GM12878 (cell line): ENCODE measurements around the gene CALHM2. TPM values are rescaled to one million over a fixed set of nuclear protein-coding genes. Genes with fewer than 3 reads are reported as not detected.

Experiments used
- BCL11A ChIP-seq: IDR thresholded peaks from 2 replicates; pipeline ENCODE4 v1.6.1; 2011; ENCODE audit warnings: low read depth, low read length
- CREM ChIP-seq: IDR thresholded peaks from 2 replicates; pipeline ENCODE4 v1.6.1; 2014; ENCODE audit warnings: antibody characterized with exemption, low read depth
- GATAD2B ChIP-seq: fragments of 450-650 bp; conservative IDR thresholded peaks from 2 replicates; pipeline ENCODE4 v1.6.1; 2017; ENCODE audit warnings: low read depth, mild to moderate bottlenecking, moderate library complexity
- IKZF2 ChIP-seq, 2 experiments: fragments of 450-650 bp; IDR thresholded peaks; 2 replicates each; pipeline ENCODE4 v1.6.1; 2017; ENCODE audit warnings: mild to moderate bottlenecking in 2 of 2, moderate library complexity in 2 of 2
- MEF2B ChIP-seq: fragments of 450-650 bp; IDR thresholded peaks from 2 replicates; pipeline ENCODE4 v1.6.1; 2018; ENCODE audit warnings: mild to moderate bottlenecking, moderate library complexity; ENCODE audit not compliant: partially characterized antibody, poor library complexity, severe bottlenecking
- NFIC ChIP-seq: IDR thresholded peaks from 2 replicates; pipeline ENCODE4 v1.6.1; 2012; ENCODE audit warnings: low read depth, mild to moderate bottlenecking, inconsistent platforms, low read length, moderate library complexity
- RAD51 ChIP-seq: fragments of 450-650 bp; IDR thresholded peaks from 2 replicates; pipeline ENCODE4 v1.6.1; 2016; ENCODE audit warnings: moderate library complexity, mild to moderate bottlenecking, inconsistent platforms
- RB1 ChIP-seq: fragments of 450-650 bp; formaldehyde crosslinking; IDR thresholded peaks from 2 replicates; pipeline ENCODE4 v1.6.1; 2017; ENCODE audit warnings: mild to moderate bottlenecking, borderline replicate concordance
- RELA ChIP-seq: fragments of 450-650 bp; IDR thresholded peaks from 2 replicates; pipeline ENCODE4 v1.8.0; 2014; ENCODE audit warnings: borderline replicate concordance; ENCODE audit not compliant: partially characterized antibody
- RUNX3 ChIP-seq: IDR thresholded peaks from 2 replicates; pipeline ENCODE4 v1.6.1; 2012; ENCODE audit warnings: low read length, inconsistent platforms
- SIX5 ChIP-seq: IDR thresholded peaks from 2 replicates; pipeline ENCODE4 v1.6.1; 2011; ENCODE audit warnings: mild to moderate bottlenecking, low read depth, low read length, moderate library complexity; ENCODE audit not compliant: severe bottlenecking
- TAF1 ChIP-seq: IDR thresholded peaks from 2 replicates; pipeline ENCODE4 v1.6.1; 2011; ENCODE audit warnings: mild to moderate bottlenecking, low read depth, low read length, borderline replicate concordance
- YBX1 ChIP-seq: fragments of 450-650 bp; IDR thresholded peaks from 2 replicates; pipeline ENCODE4 v1.6.1; 2016; ENCODE audit warnings: antibody characterized with exemption
- ZNF384 ChIP-seq: IDR thresholded peaks from 2 replicates; pipeline ENCODE4 v1.6.1; 2012; ENCODE audit warnings: low read depth, mild to moderate bottlenecking, low read length, improper control_type of control experiment, borderline replicate concordance
- polyA plus RNA-seq, 11 experiments: library from polyadenylated mRNA; depleted of rRNA in 4 of 11; unstranded in 6 of 11; stranded (reverse) in 5 of 11; fragments of >200 nt; fragmentation: Nextera tagmentation in 4 of 11; fragmentation: Illumina TruSeq in 1 of 11; extraction: Ambion mirVana in 4 of 11; extraction: Trizol in 1 of 11; gene quantifications; 1 replicate in 1 of 11; 2 replicates in 10 of 11; pipeline versions ENCODE4 v1.2.1 to v1.2.3, GENCODE V29; 2011 to 2016; ENCODE audit warnings: inconsistent platforms in 2 of 11, missing spikeins in 2 of 11, low read depth in 1 of 11
- total RNA-seq, 4 experiments: library from RNA; depleted of rRNA in 3 of 4; stranded (reverse); fragments of >200 nt in 3 of 4; fragmentation: Illumina TruSeq in 1 of 4; extraction: Trizol in 1 of 4; gene quantifications; 2 replicates each; pipeline versions ENCODE4 v1.2.1 to v1.2.3, GENCODE V29; 2013 to 2021
- TF ChIP-seq, protein P1 (sequence below): fragments of 450-650 bp; IDR thresholded peaks from 2 replicates; pipeline ENCODE4 v1.6.1; 2017; ENCODE audit warnings: mild to moderate bottlenecking, moderate library complexity
- TF ChIP-seq, protein P2 (sequence below): fragments of 450-650 bp; conservative IDR thresholded peaks from 2 replicates; pipeline ENCODE4 v1.6.1; 2017; ENCODE audit warnings: mild to moderate bottlenecking, moderate library complexity
- TF ChIP-seq, protein P3 (sequence below): fragments of 450-650 bp; IDR thresholded peaks from 2 replicates; pipeline ENCODE4 v1.6.1; 2016; ENCODE audit warnings: mild to moderate bottlenecking
- TF ChIP-seq, protein P4 (sequence below): fragments of 450-650 bp; IDR thresholded peaks from 2 replicates; pipeline ENCODE4 v1.6.1; 2017; ENCODE audit warnings: low read depth, mild to moderate bottlenecking, moderate library complexity
- TF ChIP-seq, protein P5 (sequence below): fragments of 450-650 bp; IDR thresholded peaks from 2 replicates; pipeline ENCODE4 v1.6.1; 2016; ENCODE audit warnings: mild to moderate bottlenecking

Gene CALHM2
- total and polyA plus RNA-seq, 10 of the 15 experiments (the other 5 are each of a cell fraction or from before 2014, with no cell fraction given): 0.60 to 23.7 (median 9.3) TPM

DNA sequence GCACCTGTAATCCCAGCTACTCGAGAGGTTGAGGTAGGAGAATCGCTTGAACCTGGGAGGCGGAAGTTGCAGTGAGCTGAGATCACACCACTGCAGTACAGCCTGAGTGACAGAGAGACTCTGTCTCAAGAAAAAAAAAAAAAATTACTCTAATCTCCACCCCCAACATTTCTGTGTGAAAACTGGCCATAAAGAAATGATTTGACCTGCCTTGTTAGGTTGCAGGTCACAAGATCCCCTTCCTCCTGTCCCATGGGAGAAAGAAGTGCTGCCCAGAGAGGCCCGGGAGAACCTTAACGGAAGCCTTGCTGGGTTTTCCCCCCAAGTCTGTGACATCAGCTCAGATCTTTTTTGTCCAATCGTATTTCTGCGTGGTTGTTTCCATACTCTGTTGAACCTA lies 15.2 kb upstream of the CALHM2 start (continued):
- TF ChIP-seq, protein P1, sequence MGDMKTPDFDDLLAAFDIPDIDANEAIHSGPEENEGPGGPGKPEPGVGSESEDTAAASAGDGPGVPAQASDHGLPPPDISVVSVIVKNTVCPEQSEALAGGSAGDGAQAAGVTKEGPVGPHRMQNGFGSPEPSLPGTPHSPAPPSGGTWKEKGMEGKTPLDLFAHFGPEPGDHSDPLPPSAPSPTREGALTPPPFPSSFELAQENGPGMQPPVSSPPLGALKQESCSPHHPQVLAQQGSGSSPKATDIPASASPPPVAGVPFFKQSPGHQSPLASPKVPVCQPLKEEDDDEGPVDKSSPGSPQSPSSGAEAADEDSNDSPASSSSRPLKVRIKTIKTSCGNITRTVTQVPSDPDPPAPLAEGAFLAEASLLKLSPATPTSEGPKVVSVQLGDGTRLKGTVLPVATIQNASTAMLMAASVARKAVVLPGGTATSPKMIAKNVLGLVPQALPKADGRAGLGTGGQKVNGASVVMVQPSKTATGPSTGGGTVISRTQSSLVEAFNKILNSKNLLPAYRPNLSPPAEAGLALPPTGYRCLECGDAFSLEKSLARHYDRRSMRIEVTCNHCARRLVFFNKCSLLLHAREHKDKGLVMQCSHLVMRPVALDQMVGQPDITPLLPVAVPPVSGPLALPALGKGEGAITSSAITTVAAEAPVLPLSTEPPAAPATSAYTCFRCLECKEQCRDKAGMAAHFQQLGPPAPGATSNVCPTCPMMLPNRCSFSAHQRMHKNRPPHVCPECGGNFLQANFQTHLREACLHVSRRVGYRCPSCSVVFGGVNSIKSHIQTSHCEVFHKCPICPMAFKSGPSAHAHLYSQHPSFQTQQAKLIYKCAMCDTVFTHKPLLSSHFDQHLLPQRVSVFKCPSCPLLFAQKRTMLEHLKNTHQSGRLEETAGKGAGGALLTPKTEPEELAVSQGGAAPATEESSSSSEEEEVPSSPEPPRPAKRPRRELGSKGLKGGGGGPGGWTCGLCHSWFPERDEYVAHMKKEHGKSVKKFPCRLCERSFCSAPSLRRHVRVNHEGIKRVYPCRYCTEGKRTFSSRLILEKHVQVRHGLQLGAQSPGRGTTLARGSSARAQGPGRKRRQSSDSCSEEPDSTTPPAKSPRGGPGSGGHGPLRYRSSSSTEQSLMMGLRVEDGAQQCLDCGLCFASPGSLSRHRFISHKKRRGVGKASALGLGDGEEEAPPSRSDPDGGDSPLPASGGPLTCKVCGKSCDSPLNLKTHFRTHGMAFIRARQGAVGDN: 0 out of 2 replicates have a peak, but pooled peaks have one; percentile 66
- TF ChIP-seq RB1: peak; percentile 35; the same call in 1 of the 2 replicates
- TF ChIP-seq CREM: 0 out of 2 replicates have a peak, but pooled peaks have one; percentile 23
- TF ChIP-seq MEF2B: peak; percentile 97
- TF ChIP-seq, protein P2, sequence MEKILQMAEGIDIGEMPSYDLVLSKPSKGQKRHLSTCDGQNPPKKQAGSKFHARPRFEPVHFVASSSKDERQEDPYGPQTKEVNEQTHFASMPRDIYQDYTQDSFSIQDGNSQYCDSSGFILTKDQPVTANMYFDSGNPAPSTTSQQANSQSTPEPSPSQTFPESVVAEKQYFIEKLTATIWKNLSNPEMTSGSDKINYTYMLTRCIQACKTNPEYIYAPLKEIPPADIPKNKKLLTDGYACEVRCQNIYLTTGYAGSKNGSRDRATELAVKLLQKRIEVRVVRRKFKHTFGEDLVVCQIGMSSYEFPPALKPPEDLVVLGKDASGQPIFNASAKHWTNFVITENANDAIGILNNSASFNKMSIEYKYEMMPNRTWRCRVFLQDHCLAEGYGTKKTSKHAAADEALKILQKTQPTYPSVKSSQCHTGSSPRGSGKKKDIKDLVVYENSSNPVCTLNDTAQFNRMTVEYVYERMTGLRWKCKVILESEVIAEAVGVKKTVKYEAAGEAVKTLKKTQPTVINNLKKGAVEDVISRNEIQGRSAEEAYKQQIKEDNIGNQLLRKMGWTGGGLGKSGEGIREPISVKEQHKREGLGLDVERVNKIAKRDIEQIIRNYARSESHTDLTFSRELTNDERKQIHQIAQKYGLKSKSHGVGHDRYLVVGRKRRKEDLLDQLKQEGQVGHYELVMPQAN: no peak
- no peak for TF ChIP-seq SIX5
- TF ChIP-seq YBX1: no peak
- TF ChIP-seq GATAD2B: no peak; the same call in 1 of the 2 replicates
- TF ChIP-seq ZNF384: peak; percentile 82
- TF ChIP-seq, protein P3, sequence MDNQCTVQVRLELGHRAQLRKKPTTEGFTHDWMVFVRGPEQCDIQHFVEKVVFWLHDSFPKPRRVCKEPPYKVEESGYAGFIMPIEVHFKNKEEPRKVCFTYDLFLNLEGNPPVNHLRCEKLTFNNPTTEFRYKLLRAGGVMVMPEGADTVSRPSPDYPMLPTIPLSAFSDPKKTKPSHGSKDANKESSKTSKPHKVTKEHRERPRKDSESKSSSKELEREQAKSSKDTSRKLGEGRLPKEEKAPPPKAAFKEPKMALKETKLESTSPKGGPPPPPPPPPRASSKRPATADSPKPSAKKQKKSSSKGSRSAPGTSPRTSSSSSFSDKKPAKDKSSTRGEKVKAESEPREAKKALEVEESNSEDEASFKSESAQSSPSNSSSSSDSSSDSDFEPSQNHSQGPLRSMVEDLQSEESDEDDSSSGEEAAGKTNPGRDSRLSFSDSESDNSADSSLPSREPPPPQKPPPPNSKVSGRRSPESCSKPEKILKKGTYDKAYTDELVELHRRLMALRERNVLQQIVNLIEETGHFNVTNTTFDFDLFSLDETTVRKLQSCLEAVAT: peak; percentile 65; the same call in 1 of the 2 replicates
- peak; percentile 87 to 89 for TF ChIP-seq IKZF2 (IDR thresholded peaks at IDR 0.05)
- TF ChIP-seq BCL11A: 0 out of 2 replicates have a peak, but pooled peaks have one; percentile 30
- TF ChIP-seq RAD51: peak; percentile 11; the same call in 1 of the 2 replicates
- TF ChIP-seq, protein P4, sequence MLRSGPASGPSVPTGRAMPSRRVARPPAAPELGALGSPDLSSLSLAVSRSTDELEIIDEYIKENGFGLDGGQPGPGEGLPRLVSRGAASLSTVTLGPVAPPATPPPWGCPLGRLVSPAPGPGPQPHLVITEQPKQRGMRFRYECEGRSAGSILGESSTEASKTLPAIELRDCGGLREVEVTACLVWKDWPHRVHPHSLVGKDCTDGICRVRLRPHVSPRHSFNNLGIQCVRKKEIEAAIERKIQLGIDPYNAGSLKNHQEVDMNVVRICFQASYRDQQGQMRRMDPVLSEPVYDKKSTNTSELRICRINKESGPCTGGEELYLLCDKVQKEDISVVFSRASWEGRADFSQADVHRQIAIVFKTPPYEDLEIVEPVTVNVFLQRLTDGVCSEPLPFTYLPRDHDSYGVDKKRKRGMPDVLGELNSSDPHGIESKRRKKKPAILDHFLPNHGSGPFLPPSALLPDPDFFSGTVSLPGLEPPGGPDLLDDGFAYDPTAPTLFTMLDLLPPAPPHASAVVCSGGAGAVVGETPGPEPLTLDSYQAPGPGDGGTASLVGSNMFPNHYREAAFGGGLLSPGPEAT: peak; percentile 94
- TF ChIP-seq, protein P5, sequence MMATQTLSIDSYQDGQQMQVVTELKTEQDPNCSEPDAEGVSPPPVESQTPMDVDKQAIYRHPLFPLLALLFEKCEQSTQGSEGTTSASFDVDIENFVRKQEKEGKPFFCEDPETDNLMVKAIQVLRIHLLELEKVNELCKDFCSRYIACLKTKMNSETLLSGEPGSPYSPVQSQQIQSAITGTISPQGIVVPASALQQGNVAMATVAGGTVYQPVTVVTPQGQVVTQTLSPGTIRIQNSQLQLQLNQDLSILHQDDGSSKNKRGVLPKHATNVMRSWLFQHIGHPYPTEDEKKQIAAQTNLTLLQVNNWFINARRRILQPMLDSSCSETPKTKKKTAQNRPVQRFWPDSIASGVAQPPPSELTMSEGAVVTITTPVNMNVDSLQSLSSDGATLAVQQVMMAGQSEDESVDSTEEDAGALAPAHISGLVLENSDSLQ: peak; percentile 97
- peak; percentile 34; the same call in 1 of the 2 replicates for TF ChIP-seq TAF1
- peak; percentile 30; the same call in 1 of the 2 replicates for TF ChIP-seq RUNX3
- TF ChIP-seq NFIC: peak; percentile 72
- TF ChIP-seq RELA: peak; percentile 36
